ENCODE data around the gene WDR31.

Gene WDR31

DNA sequence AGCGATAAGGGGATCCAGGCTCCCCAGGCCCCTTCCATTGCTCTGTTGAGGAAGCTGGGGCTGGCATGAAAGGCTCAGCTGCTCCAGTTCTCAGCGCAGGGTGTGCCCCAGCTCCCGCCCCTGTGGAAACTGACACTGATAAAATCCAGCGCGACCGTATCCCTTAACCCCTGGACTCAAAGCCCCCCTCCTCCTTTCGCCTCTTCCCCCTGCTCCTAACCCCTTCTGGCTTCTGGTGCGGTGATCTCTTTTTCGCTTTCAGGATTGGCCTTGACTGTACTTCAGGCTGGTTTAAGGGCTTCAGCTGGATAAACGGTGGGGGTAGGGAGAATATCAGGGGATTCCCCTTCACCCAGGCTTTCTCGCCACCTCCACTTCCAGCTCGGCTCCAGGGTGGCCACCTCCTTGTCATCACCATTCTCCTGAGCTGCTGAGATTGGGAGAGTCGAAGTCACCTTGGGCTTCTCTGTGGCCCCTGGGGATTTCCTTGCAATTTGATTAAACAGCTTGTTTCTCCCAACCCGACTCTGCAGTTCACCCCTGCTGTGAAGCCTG, 10.1 kb upstream of the WDR31 start:
- H3K4me3 ChIP-seq (ENCODE audit: control insufficient read depth in 1 of 7, extremely low read depth in 1 of 7, insufficient read depth in 4 of 7, low read depth in 2 of 7, low read length in 6 of 7): peak overlapping the region; percentile 68 to 94 (median 83)
- no peaks in the 10 kb centered on the region for H3K27me3 ChIP-seq (replicated peaks in 2 of 5; ENCODE audit: control insufficient read depth in 4 of 5, insufficient read depth in 5 of 5, low read length in 4 of 5)
- H3K27ac ChIP-seq (ENCODE audit: insufficient read depth in 1 of 2, low read depth in 1 of 2, low read length in 2 of 2, poor library complexity in 1 of 2, severe bottlenecking in 2 of 2): peak overlapping the region; percentile 89 to 90
- H3K36me3 ChIP-seq (ENCODE audit: control insufficient read depth in 4 of 4, insufficient read depth in 4 of 4, low read length in 3 of 4): peaks cover 0 to 13% (median 4%) of the 10 kb centered on the region in 4 experiments
- H3K9me3 ChIP-seq (ENCODE audit: control extremely low read depth in 1 of 5, control insufficient read depth in 4 of 5, insufficient read depth in 2 of 5, low read depth in 1 of 5, low read length in 4 of 5): no peaks in the 10 kb centered on the region
- ChIA-PET CTCF (interaction anchor here (1.2 to 5.8 kb wide), 13 partner anchors 8 to 75 kb away, joined by 3 to 48 read pairs (median 6); partner anchors contain the start of genes ALAD, CDC26 and WDR31), POLR2A (interaction anchor here (0.7 to 2.0 kb wide), 3 partner anchors 10 to 75 kb away, joined by 3 to 22 read pairs (median 3); partner anchors contain the start of genes CDC26, HDHD3, PRPF4 and WDR31)
- peaks cover 17 to 60% (median 42%) of the 10 kb centered on the region in 4 experiments for H3K4me1 ChIP-seq (ENCODE audit: control extremely low read depth in 1 of 4, control insufficient read depth in 4 of 4, insufficient read depth in 4 of 4, low read length in 3 of 4)
- peak in 2 of 3 donors; percentile 55 to 67 for DNase-seq
- 0% methylated on average over 11 of the region's 14 CpGs for WGBS (ENCODE audit: insufficient coverage)

DNA sequence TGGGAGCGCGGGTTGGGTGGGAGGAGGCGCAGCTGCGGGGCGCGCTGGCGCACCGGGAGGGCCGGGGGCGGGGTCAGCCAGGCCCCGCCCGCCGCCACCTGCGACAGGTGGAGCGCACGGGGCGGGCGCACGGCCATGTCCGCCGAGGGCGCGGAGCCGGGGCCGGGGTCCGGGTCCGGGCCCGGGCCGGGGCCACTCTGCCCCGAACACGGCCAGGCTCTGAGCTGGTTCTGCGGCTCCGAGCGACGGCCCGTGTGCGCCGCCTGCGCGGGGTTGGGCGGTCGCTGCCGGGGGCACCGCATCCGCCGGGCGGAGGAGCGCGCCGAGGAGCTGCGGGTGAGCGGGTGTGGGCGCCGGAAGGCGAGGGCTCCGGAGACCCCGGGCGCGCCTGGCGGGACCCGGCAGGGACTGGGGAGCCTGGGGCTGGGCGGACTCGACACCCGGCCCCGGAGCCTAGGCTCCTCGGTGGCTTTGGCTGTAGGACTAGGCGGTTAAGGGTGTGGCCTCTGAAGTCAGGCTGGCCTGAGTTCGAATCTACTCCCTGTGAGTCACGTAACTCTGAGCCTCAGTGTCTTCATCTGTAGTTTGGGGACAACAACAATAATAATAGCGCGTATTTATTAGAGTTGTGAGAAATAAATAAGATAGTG, 9.5 kb upstream of the WDR31 start, which contains the start of gene BSPRY:
TSS of gene BSPRY (plus strand) at position 97 of the 650 bp plus-strand sequence. CDS start at position 136, 39 bp downstream.
- peak in 2 of 3 donors; percentile 68 to 81 for DNase-seq
- peak within 1 kb of the TSS; percentile 68 to 94 (median 83) for H3K4me3 ChIP-seq (ENCODE audit: control insufficient read depth in 1 of 7, extremely low read depth in 1 of 7, insufficient read depth in 4 of 7, low read depth in 2 of 7, low read length in 6 of 7)

DNA sequence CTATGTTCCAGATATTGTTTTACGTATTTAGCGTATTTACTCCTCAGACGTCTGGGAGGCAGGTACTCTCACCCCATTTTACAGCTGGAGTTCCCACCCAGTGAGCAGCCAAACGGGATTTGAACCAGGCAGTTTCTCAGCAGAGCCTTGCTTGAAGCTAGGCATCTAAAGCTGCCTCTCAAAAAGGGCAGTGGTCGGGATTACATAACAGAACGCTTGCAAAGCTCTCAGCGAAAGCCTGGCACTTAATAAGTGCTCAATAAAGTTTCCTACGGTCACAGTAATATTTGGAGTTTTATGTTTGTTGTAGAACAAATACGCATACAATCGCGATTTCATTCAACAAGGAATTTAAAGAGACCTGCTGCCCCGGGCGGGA, 9.0 kb upstream of the WDR31 start:
- POLR2A ChIA-PET: interaction anchor here (0.6 to 2.0 kb wide), 2 partner anchors 9 to 18 kb away, joined by 4 to 22 read pairs; partner anchors contain the start of gene WDR31

More for the DNA sequence above, 9.5 kb upstream of the WDR31 start, which contains the start of gene BSPRY:
- Histone ChIP-seq H3K36me3 (ENCODE audit: control insufficient read depth in 4 of 4, insufficient read depth in 4 of 4, low read length in 3 of 4) (peaks cover 0 to 7% (median 2%) of the 10 kb centered on the region in 4 experiments), H3K27ac (ENCODE audit: insufficient read depth in 1 of 2, low read depth in 1 of 2, low read length in 2 of 2, poor library complexity in 1 of 2, severe bottlenecking in 2 of 2) (peak within 1 kb of the TSS; percentile 89 to 90), H3K4me1 (ENCODE audit: control extremely low read depth in 1 of 4, control insufficient read depth in 4 of 4, insufficient read depth in 4 of 4, low read length in 3 of 4) (peaks cover 22 to 66% (median 47%) of the 10 kb centered on the region in 4 experiments), H3K9me3 (ENCODE audit: control extremely low read depth in 1 of 5, control insufficient read depth in 4 of 5, insufficient read depth in 2 of 5, low read depth in 1 of 5, low read length in 4 of 5) (no peaks in the 10 kb centered on the region), H3K27me3 (replicated peaks in 2 of 5; ENCODE audit: control insufficient read depth in 4 of 5, insufficient read depth in 5 of 5, low read length in 4 of 5) (no peaks in the 10 kb centered on the region)
- CTCF ChIA-PET: interaction anchor here (1.2 to 5.8 kb wide), 13 partner anchors 8 to 232 kb away, joined by 3 to 48 read pairs (median 6); partner anchors contain the start of genes ALAD, CDC26 and WDR31
- WGBS (ENCODE audit: insufficient coverage): under 1% methylated on average over 68 of the region's 71 CpGs
- POLR2A ChIA-PET: interaction anchor here (2.0 kb wide), 1 partner anchor 9 kb away, joined by 22 read pairs; the partner anchor contains the start of gene WDR31

DNA sequence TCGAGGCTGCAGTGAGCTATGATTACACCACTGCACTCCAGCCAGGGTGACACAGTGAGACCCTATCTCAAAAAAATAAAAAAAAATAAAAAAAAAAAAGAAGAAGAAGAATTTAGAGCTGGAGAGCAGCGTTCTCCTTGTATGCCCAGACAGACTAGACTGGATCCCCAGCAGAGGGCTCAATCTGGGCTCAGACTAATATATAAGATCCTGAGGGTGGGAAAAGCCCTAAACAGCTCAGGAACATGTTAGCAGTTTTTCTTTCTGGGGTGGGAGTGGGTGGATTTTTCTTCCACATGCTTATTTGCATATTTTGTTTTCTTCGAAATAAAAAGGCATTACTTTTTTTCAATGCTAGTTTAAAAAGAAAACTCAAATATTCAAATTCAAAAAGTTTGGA, 8.4 kb upstream of the WDR31 start:
- H3K27ac ChIP-seq (ENCODE audit: insufficient read depth in 1 of 2, low read depth in 1 of 2, low read length in 2 of 2, poor library complexity in 1 of 2, severe bottlenecking in 2 of 2): no peak overlapping the region
- H3K27me3 ChIP-seq (replicated peaks in 2 of 5; ENCODE audit: control insufficient read depth in 4 of 5, insufficient read depth in 5 of 5, low read length in 4 of 5): no peaks in the 10 kb centered on the region
- ChIA-PET POLR2A (interaction anchor here (0.6 to 2.0 kb wide), 2 partner anchors 8 to 18 kb away, joined by 4 to 22 read pairs; partner anchors contain the start of gene WDR31), CTCF (interaction anchor here (0.6 to 5.8 kb wide), 12 partner anchors 9 to 233 kb away, joined by 3 to 48 read pairs (median 4); partner anchors contain the start of gene ALAD)
- no peaks in the 10 kb centered on the region for H3K9me3 ChIP-seq (ENCODE audit: control extremely low read depth in 1 of 5, control insufficient read depth in 4 of 5, insufficient read depth in 2 of 5, low read depth in 1 of 5, low read length in 4 of 5)
- 100% methylated on average over 1 of the region's 3 CpGs for WGBS (ENCODE audit: insufficient coverage)
- H3K4me1 ChIP-seq (ENCODE audit: control extremely low read depth in 1 of 4, control insufficient read depth in 4 of 4, insufficient read depth in 4 of 4, low read length in 3 of 4): peaks cover 23 to 77% (median 58%) of the 10 kb centered on the region in 4 experiments
- no peaks in the 10 kb centered on the region for H3K36me3 ChIP-seq (ENCODE audit: control insufficient read depth in 4 of 4, insufficient read depth in 4 of 4, low read length in 3 of 4)
- peak in 2 of 3 donors; percentile 28 to 42 for DNase-seq
- no peak overlapping the region for H3K4me3 ChIP-seq (ENCODE audit: control insufficient read depth in 1 of 7, extremely low read depth in 1 of 7, insufficient read depth in 4 of 7, low read depth in 2 of 7, low read length in 6 of 7)

More for the DNA sequence above, 9.0 kb upstream of the WDR31 start:
- peak in 2 of 3 donors; percentile 52 to 58 for DNase-seq
- Histone ChIP-seq H3K36me3 (ENCODE audit: control insufficient read depth in 4 of 4, insufficient read depth in 4 of 4, low read length in 3 of 4) (peaks cover 0 to 3% (median 0%) of the 10 kb centered on the region in 4 experiments), H3K4me3 (ENCODE audit: control insufficient read depth in 1 of 7, extremely low read depth in 1 of 7, insufficient read depth in 4 of 7, low read depth in 2 of 7, low read length in 6 of 7) (peak overlapping the region; percentile 47 to 94 (median 83)), H3K27ac (ENCODE audit: insufficient read depth in 1 of 2, low read depth in 1 of 2, low read length in 2 of 2, poor library complexity in 1 of 2, severe bottlenecking in 2 of 2) (no peak overlapping the region), H3K9me3 (ENCODE audit: control extremely low read depth in 1 of 5, control insufficient read depth in 4 of 5, insufficient read depth in 2 of 5, low read depth in 1 of 5, low read length in 4 of 5) (no peaks in the 10 kb centered on the region), H3K4me1 (ENCODE audit: control extremely low read depth in 1 of 4, control insufficient read depth in 4 of 4, insufficient read depth in 4 of 4, low read length in 3 of 4) (peaks cover 22 to 71% (median 51%) of the 10 kb centered on the region in 4 experiments), H3K27me3 (replicated peaks in 2 of 5; ENCODE audit: control insufficient read depth in 4 of 5, insufficient read depth in 5 of 5, low read length in 4 of 5) (no peaks in the 10 kb centered on the region)
- CTCF ChIA-PET: interaction anchor here (1.2 to 5.8 kb wide), 9 partner anchors 9 to 233 kb away, joined by 3 to 48 read pairs (median 14); partner anchors contain the start of genes ALAD, CDC26 and WDR31
- 47% methylated on average over 7 of the region's 13 CpGs for WGBS (ENCODE audit: insufficient coverage)

DNA sequence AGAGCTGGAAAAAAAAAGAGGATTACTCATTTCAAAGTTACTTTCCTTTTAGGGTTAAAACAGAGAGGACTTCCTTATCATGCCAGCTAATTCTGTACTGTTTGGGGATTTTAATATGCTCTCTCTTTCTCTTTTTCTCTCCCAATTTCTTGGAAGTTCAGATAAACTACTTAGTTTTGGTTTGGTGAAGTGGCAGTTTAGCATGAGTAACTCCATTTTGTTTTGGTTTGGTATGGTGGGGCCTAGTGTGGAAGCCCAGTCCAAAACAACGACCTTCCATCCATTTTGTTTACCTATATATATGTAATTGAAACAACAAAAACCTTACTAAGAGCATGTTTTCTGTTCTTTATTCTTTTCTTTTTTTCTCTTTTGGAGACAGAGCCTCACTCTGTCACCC, 5.6 kb upstream of the WDR31 start:
- ChIA-PET CTCF (interaction anchor here (1.1 to 1.3 kb wide), 5 partner anchors 34 to 242 kb away, joined by 3 to 4 read pairs (median 3); no protein-coding TSS in a partner anchor), POLR2A (no interaction called here)
- peak in 1 of 3 donors; percentile 24 for DNase-seq
- Histone ChIP-seq H3K27me3 (replicated peaks in 2 of 5; ENCODE audit: control insufficient read depth in 4 of 5, insufficient read depth in 5 of 5, low read length in 4 of 5) (no peaks in the 10 kb centered on the region), H3K4me3 (ENCODE audit: control insufficient read depth in 1 of 7, extremely low read depth in 1 of 7, insufficient read depth in 4 of 7, low read depth in 2 of 7, low read length in 6 of 7) (no peak overlapping the region), H3K4me1 (ENCODE audit: control extremely low read depth in 1 of 4, control insufficient read depth in 4 of 4, insufficient read depth in 4 of 4, low read length in 3 of 4) (peaks cover 17 to 79% (median 54%) of the 10 kb centered on the region in 4 experiments), H3K27ac (ENCODE audit: insufficient read depth in 1 of 2, low read depth in 1 of 2, low read length in 2 of 2, poor library complexity in 1 of 2, severe bottlenecking in 2 of 2) (no peak overlapping the region), H3K9me3 (ENCODE audit: control extremely low read depth in 1 of 5, control insufficient read depth in 4 of 5, insufficient read depth in 2 of 5, low read depth in 1 of 5, low read length in 4 of 5) (no peaks in the 10 kb centered on the region), H3K36me3 (ENCODE audit: control insufficient read depth in 4 of 4, insufficient read depth in 4 of 4, low read length in 3 of 4) (no peaks in the 10 kb centered on the region)
- no CpG with 5 or more reads among the region's 1 CpG for WGBS (ENCODE audit: insufficient coverage)

DNA sequence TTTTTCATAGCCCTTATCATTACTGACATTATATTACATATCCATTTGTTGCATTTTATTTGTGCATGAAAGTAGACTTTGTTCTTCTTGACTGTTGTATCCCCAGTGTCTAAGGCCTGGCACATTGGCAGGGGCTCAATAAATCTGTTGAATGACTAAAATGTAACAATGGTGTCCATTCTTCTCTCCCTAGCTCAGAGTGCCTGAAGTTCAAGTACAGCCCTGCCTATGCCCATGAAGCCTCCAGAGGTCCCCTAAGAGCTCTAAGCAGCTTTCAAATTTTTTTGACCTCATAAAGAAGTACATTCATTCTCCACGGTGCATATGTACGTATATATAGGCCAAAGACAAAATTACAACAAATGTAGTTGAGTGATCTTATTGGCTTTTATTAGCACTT, 5.1 kb upstream of the WDR31 start:
- H3K27me3 ChIP-seq (replicated peaks in 2 of 5; ENCODE audit: control insufficient read depth in 4 of 5, insufficient read depth in 5 of 5, low read length in 4 of 5): no peaks in the 10 kb centered on the region
- peak in 2 of 3 donors; percentile 14 to 31 for DNase-seq
- POLR2A ChIA-PET: no interaction called here
- no peaks in the 10 kb centered on the region for H3K36me3 ChIP-seq (ENCODE audit: control insufficient read depth in 4 of 4, insufficient read depth in 4 of 4, low read length in 3 of 4)
- peaks cover 13 to 79% (median 53%) of the 10 kb centered on the region in 4 experiments for H3K4me1 ChIP-seq (ENCODE audit: control extremely low read depth in 1 of 4, control insufficient read depth in 4 of 4, insufficient read depth in 4 of 4, low read length in 3 of 4)
- WGBS (ENCODE audit: insufficient coverage): no CpG with 5 or more reads among the region's 2 CpGs
- no peak overlapping the region for H3K4me3 ChIP-seq (ENCODE audit: control insufficient read depth in 1 of 7, extremely low read depth in 1 of 7, insufficient read depth in 4 of 7, low read depth in 2 of 7, low read length in 6 of 7)
- peak overlapping the region in 1 of 2 experiments; percentile 17 for H3K27ac ChIP-seq (ENCODE audit: insufficient read depth in 1 of 2, low read depth in 1 of 2, low read length in 2 of 2, poor library complexity in 1 of 2, severe bottlenecking in 2 of 2)
- CTCF ChIA-PET: interaction anchor here (1.1 to 1.3 kb wide), 5 partner anchors 33 to 242 kb away, joined by 3 to 4 read pairs (median 3); no protein-coding TSS in a partner anchor
- no peaks in the 10 kb centered on the region for H3K9me3 ChIP-seq (ENCODE audit: control extremely low read depth in 1 of 5, control insufficient read depth in 4 of 5, insufficient read depth in 2 of 5, low read depth in 1 of 5, low read length in 4 of 5)

Measured in common myeloid progenitor, CD34-positive (primary cell).